ENCODE data around the gene CEP55.

GRCh38 chr10:93572606-93573005 lies 76.2 kb downstream of the CEP55 start:
- TF ChIP-seq CTCF (IDR thresholded peaks at IDR 0.05), result no peak
- no peak for TF ChIP-seq ZFX (IDR thresholded peaks at IDR 0.05; ENCODE audit: borderline replicate concordance)
